GM12878 (cell line): ENCODE results near the gene PIEZO2. TPM values are rescaled to one million over a fixed set of nuclear protein-coding genes. Genes with fewer than 3 reads are reported as not detected.
A peak's percentile ranks its signal among the peaks of the same experiment; 100 is the strongest.

ENCODE experiments used
- ATAC-seq: fragments of 200-7000 bp; cut with Tn5 transposase; 3 replicates; pipeline ENCODE4 v1.9.1; 2020; ENCODE audit warnings: mild to moderate bottlenecking, moderate library complexity
- BruUV-seq: library from RNA; stranded (reverse); fragments of 400-500 nt; replicated peaks from 2 replicates; lab custom pipeline; 2021; lab: Mats Ljungman, UMichigan
- CTCF ChIA-PET: fragments of 300-600 bp; sonication (Branson Sonifier 250); formaldehyde crosslinking; extraction: SDS; loops from one replicate; lab custom pipeline; 2021; ENCODE audit warnings: inconsistent platforms; lab: Yijun Ruan, JAX
- POLR2A ChIA-PET: fragments of 350-600 bp; formaldehyde crosslinking; extraction: SDS; loops from one replicate; lab custom pipeline; 2021; ENCODE audit warnings: inconsistent platforms; lab: Charles Lee
- RAD21 ChIA-PET: fragments of 300-600 bp; sonication (Branson Sonifier 250); formaldehyde crosslinking; loops from one replicate; lab custom pipeline; 2023; ENCODE audit warnings: antibody characterized with exemption; ENCODE audit not compliant: unreplicated experiment; lab: Charles Lee
- SMC1A ChIA-PET: fragments of 300-600 bp; sonication (Branson Sonifier 250); formaldehyde crosslinking; loops from one replicate; lab custom pipeline; 2023; ENCODE audit not compliant: unreplicated experiment, uncharacterized antibody; lab: Charles Lee
- DNase-seq: peaks from one replicate; pipeline ENCODE4 v3.0.0-alpha.2; 2011; ENCODE audit warnings: low read depth, low spot score
- FAIRE-seq: peaks from 3 replicates; lab custom pipeline; 2011; peaks lifted over from hg19 to GRCh38; lab: Jason Lieb, UNC
- H2AFZ ChIP-seq: 2 replicates; pipeline ENCODE4 v1.6.0; 2011; ENCODE audit warnings: low read depth, low read length, control low read depth; ENCODE audit not compliant: control insufficient read depth
- H3K27ac ChIP-seq: 2 replicates; pipeline ENCODE4 v1.5.1; 2011; ENCODE audit warnings: control low read depth; ENCODE audit not compliant: control insufficient read depth, insufficient read depth
- H3K27me3 ChIP-seq, 2 experiments: replicated peaks in 1 of 2; 2 replicates each; pipeline versions ENCODE4 v1.6.0 to v1.6.1; 2011; ENCODE audit warnings: low read length in 1 of 2; ENCODE audit not compliant: control insufficient read depth in 2 of 2, insufficient read depth in 2 of 2
- H3K36me3 ChIP-seq, 2 experiments: 2 replicates each; pipeline ENCODE4 v1.5.1; 2011; ENCODE audit warnings: low read length in 1 of 2; ENCODE audit not compliant: control insufficient read depth in 2 of 2, insufficient read depth in 2 of 2
- H3K4me1 ChIP-seq: 2 replicates; pipeline ENCODE4 v1.6.1; 2011; ENCODE audit warnings: mild to moderate bottlenecking, low read length, moderate library complexity, mixed read lengths; ENCODE audit not compliant: control insufficient read depth, insufficient read depth
- H3K4me2 ChIP-seq: 2 replicates; pipeline ENCODE4 v1.6.0; 2011; ENCODE audit warnings: control low read depth; ENCODE audit not compliant: control insufficient read depth, insufficient read depth
- H3K4me3 ChIP-seq: fragments of 200-600 bp; sonication (generic); 2 replicates; pipeline ENCODE4 v1.5.1; 2016
- H3K79me2 ChIP-seq: 2 replicates; pipeline ENCODE4 v1.6.0; 2011; ENCODE audit warnings: low read length; ENCODE audit not compliant: control insufficient read depth, insufficient read depth
- H3K9ac ChIP-seq: 2 replicates; pipeline ENCODE4 v1.8.0; 2011; ENCODE audit warnings: low read length, control low read depth, mixed read lengths; ENCODE audit not compliant: control insufficient read depth, insufficient read depth
- H3K9me3 ChIP-seq: replicated peaks from 3 replicates; pipeline ENCODE4 v1.5.1; 2011; ENCODE audit warnings: mild to moderate bottlenecking, low read length; ENCODE audit not compliant: control insufficient read depth, insufficient read depth
- H4K20me1 ChIP-seq: 2 replicates; pipeline ENCODE4 v1.6.0; 2011; ENCODE audit not compliant: control insufficient read depth, insufficient read depth
- BRCA1 ChIP-seq: IDR thresholded peaks from 2 replicates; pipeline ENCODE4 v1.6.1; 2011; ENCODE audit warnings: low read depth, low read length, improper control_type of control experiment
- CEBPB ChIP-seq, 2 experiments: fragments of 150-350 bp in 1 of 2; IDR thresholded peaks; 2 replicates each; pipeline ENCODE4 v1.6.1; 2012 to 2014; ENCODE audit warnings: low read depth in 2 of 2, low read length in 2 of 2, borderline replicate concordance in 1 of 2, inconsistent platforms in 1 of 2
- CREB1 ChIP-seq: IDR thresholded peaks from 2 replicates; pipeline ENCODE4 v1.6.1; 2012; ENCODE audit warnings: low read depth, mild to moderate bottlenecking, inconsistent platforms
- CREM ChIP-seq: IDR thresholded peaks from 2 replicates; pipeline ENCODE4 v1.6.1; 2014; ENCODE audit warnings: antibody characterized with exemption, low read depth
- DPF2 ChIP-seq: fragments of 450-650 bp; IDR thresholded peaks from 2 replicates; pipeline ENCODE4 v1.6.1; 2017; ENCODE audit warnings: mild to moderate bottlenecking
- EED ChIP-seq: sonication (generic); IDR thresholded peaks from 2 replicates; pipeline ENCODE4 v1.6.1; 2016; ENCODE audit warnings: antibody characterized with exemption, low read depth
- ETV6 ChIP-seq, 2 experiments: fragments of 450-650 bp in 1 of 2; IDR thresholded peaks in 1 of 2; conservative IDR thresholded peaks in 1 of 2; 2 replicates each; pipeline ENCODE4 v1.6.1; 2014; ENCODE audit warnings: antibody characterized with exemption in 1 of 2, borderline replicate concordance in 1 of 2, low read depth in 1 of 2, mild to moderate bottlenecking in 1 of 2, moderate library complexity in 1 of 2
- FOXM1 ChIP-seq: IDR thresholded peaks from 2 replicates; pipeline ENCODE4 v1.6.1; 2012; ENCODE audit warnings: low read depth, mild to moderate bottlenecking, inconsistent platforms, low read length, moderate library complexity
- IKZF2 ChIP-seq, 2 experiments: fragments of 450-650 bp; IDR thresholded peaks; 2 replicates each; pipeline ENCODE4 v1.6.1; 2017; ENCODE audit warnings: mild to moderate bottlenecking in 2 of 2, moderate library complexity in 2 of 2
- IRF4 ChIP-seq: IDR thresholded peaks from 2 replicates; pipeline ENCODE4 v1.6.1; 2011; ENCODE audit warnings: low read depth, low read length
- RAD21 ChIP-seq: IDR thresholded peaks from 2 replicates; pipeline ENCODE4 v1.6.1; 2011; ENCODE audit warnings: mild to moderate bottlenecking, low read depth, low read length, moderate library complexity; ENCODE audit not compliant: insufficient read depth
- SMC3 ChIP-seq: IDR thresholded peaks from 2 replicates; pipeline ENCODE4 v1.6.1; 2011; ENCODE audit warnings: low read length, improper control_type of control experiment, borderline replicate concordance
- ZNF24 ChIP-seq: fragments of 450-650 bp; IDR thresholded peaks from 2 replicates; pipeline ENCODE4 v1.6.1; 2017; ENCODE audit warnings: antibody characterized with exemption, mild to moderate bottlenecking
- ZNF384 ChIP-seq: IDR thresholded peaks from 2 replicates; pipeline ENCODE4 v1.6.1; 2012; ENCODE audit warnings: low read depth, mild to moderate bottlenecking, low read length, improper control_type of control experiment, borderline replicate concordance
- WGBS: methylation state at CpG from one replicate; pipeline ENCODE4 v1.1.6; 2016; ENCODE audit warnings: low lambda C conversion rate; ENCODE audit not compliant: insufficient replicate concordance, insufficient coverage; ENCODE audit errors: missing lambda C conversion rate; 5-methylcytosine and 5-hydroxymethylcytosine counted together
- in situ Hi-C: fragments of 300-500 bp; cut with MboI; formaldehyde crosslinking; loops from 9 replicates; pipeline ENCODE4 v1.14.3; 2018; ENCODE audit warnings: mixed read lengths
- intact Hi-C: fragments of 100-400 bp; cut with micrococcal nuclease; formaldehyde crosslinking; loops from one replicate; pipeline ENCODE4 v1.14.2; 2022; ENCODE audit not compliant: unreplicated experiment
- polyA plus RNA-seq, 11 experiments: library from polyadenylated mRNA; depleted of rRNA in 4 of 11; unstranded in 6 of 11; stranded (reverse) in 5 of 11; fragments of >200 nt; fragmentation: Nextera tagmentation in 4 of 11; fragmentation: Illumina TruSeq in 1 of 11; extraction: Ambion mirVana in 4 of 11; extraction: Trizol in 1 of 11; gene quantifications; 1 replicate in 1 of 11; 2 replicates in 10 of 11; pipeline versions ENCODE4 v1.2.1 to v1.2.3, GENCODE V29; 2011 to 2016; ENCODE audit warnings: inconsistent platforms in 2 of 11, missing spikeins in 2 of 11, low read depth in 1 of 11
- total RNA-seq, 4 experiments: library from RNA; depleted of rRNA in 3 of 4; stranded (reverse); fragments of >200 nt in 3 of 4; fragmentation: Illumina TruSeq in 1 of 4; extraction: Trizol in 1 of 4; gene quantifications; 2 replicates each; pipeline versions ENCODE4 v1.2.1 to v1.2.3, GENCODE V29; 2013 to 2021
- TF ChIP-seq, protein P1 (sequence below): fragments of 450-650 bp; conservative IDR thresholded peaks from 2 replicates; pipeline ENCODE4 v1.6.1; 2017; ENCODE audit warnings: mild to moderate bottlenecking, moderate library complexity
- TF ChIP-seq, protein P2 (sequence below): IDR thresholded peaks from 2 replicates; pipeline ENCODE4 v1.6.1; 2012; ENCODE audit warnings: low read length, inconsistent platforms
- TF ChIP-seq, protein P3 (sequence below): fragments of 450-650 bp; IDR thresholded peaks from 2 replicates; pipeline ENCODE4 v1.6.1; 2017; ENCODE audit warnings: borderline replicate concordance

Gene PIEZO2
- total and polyA plus RNA-seq, 10 of the 15 experiments (the other 5 are each of a cell fraction or from before 2014, with no cell fraction given): 6.7 to 42.3 (median 27.4) TPM

DNA sequence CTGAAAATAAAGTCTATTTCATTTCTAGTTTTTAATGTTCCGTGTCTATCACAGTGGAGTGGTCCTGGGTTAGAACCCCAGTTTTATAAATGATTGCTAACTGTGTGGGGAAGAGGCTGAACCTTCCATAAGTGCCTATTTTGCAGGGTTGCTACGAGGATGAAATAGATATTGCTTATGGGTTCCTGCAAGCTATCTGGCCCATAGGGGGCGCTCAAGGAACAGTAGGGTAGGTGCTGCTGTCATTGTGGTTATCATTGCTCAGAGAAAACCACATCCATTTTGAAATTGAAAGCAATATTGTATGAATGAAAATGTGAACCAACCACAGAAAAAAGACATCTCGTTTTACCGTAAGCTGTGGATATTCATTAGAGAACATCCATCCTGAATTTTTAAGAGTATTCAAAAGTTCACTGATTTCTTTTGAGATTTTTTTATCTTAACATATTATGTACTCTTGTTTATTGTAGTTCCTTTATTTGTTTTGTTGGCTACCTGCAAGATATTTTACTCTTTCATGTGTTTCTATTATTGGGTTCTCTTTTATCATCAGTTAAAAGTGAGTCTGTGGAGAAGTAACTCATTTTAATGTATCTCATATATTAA lies 362.0 kb downstream of the PIEZO2 start:
- WGBS: 2% methylated on average over 5 of the region's 5 CpGs
- ChIA-PET CTCF (interaction anchor here (0.7 to 8.6 kb wide), 35 partner anchors 8 to 524 kb away, joined by 3 to 108 read pairs (median 5); no protein-coding TSS in a partner anchor), SMC1A (interaction anchor here (0.7 to 9.0 kb wide), 19 partner anchors 8 to 376 kb away, joined by 3 to 120 read pairs (median 5); partner anchors contain the start of gene PIEZO2), POLR2A (interaction anchor here (0.7 to 1.8 kb wide), 3 partner anchors 12 to 270 kb away, joined by 4 to 6 read pairs (median 6); no protein-coding TSS in a partner anchor), RAD21 (interaction anchor here (1.0 to 5.8 kb wide), 16 partner anchors 19 to 375 kb away, joined by 3 to 45 read pairs (median 4); no protein-coding TSS in a partner anchor)
- Histone ChIP-seq H3K9ac (no peak overlapping the region), H3K9me3 (no peaks in the 10 kb centered on the region), H3K4me3 (no peak overlapping the region), H3K27ac (no peak overlapping the region), H3K4me1 (no peaks in the 10 kb centered on the region; the same call in 1 of the 2 replicates), H3K4me2 (no peak overlapping the region), H2AFZ (no peak overlapping the region), H4K20me1 (no peaks in the 10 kb centered on the region), H3K36me3 (peaks cover 0 to 9% of the 10 kb centered on the region in 2 experiments; a peak in 1 of 4 replicates), H3K27me3 (no peaks in the 10 kb centered on the region), H3K79me2 (no peaks in the 10 kb centered on the region)
- in situ Hi-C loops: loop anchor here (5.0 to 10.0 kb wide), 2 partner anchors 370 to 727 kb away; no protein-coding TSS in a partner anchor
- ATAC-seq (peak; percentile 96), DNase-seq (peak; percentile 77), FAIRE-seq (peak; percentile 23)
- no TSS peak for BruUV-seq
- intact Hi-C loops: loop anchor here (1.0 to 10.0 kb wide), 5 partner anchors 63 to 367 kb away; no protein-coding TSS in a partner anchor
- 0 out of 2 replicates have a peak, but pooled peaks have one; percentile 9 for TF ChIP-seq ZNF24
- TF ChIP-seq, protein P1, sequence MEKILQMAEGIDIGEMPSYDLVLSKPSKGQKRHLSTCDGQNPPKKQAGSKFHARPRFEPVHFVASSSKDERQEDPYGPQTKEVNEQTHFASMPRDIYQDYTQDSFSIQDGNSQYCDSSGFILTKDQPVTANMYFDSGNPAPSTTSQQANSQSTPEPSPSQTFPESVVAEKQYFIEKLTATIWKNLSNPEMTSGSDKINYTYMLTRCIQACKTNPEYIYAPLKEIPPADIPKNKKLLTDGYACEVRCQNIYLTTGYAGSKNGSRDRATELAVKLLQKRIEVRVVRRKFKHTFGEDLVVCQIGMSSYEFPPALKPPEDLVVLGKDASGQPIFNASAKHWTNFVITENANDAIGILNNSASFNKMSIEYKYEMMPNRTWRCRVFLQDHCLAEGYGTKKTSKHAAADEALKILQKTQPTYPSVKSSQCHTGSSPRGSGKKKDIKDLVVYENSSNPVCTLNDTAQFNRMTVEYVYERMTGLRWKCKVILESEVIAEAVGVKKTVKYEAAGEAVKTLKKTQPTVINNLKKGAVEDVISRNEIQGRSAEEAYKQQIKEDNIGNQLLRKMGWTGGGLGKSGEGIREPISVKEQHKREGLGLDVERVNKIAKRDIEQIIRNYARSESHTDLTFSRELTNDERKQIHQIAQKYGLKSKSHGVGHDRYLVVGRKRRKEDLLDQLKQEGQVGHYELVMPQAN: no peak
- TF ChIP-seq ZNF384: no peak
- no peak for TF ChIP-seq BRCA1
- TF ChIP-seq, protein P2, sequence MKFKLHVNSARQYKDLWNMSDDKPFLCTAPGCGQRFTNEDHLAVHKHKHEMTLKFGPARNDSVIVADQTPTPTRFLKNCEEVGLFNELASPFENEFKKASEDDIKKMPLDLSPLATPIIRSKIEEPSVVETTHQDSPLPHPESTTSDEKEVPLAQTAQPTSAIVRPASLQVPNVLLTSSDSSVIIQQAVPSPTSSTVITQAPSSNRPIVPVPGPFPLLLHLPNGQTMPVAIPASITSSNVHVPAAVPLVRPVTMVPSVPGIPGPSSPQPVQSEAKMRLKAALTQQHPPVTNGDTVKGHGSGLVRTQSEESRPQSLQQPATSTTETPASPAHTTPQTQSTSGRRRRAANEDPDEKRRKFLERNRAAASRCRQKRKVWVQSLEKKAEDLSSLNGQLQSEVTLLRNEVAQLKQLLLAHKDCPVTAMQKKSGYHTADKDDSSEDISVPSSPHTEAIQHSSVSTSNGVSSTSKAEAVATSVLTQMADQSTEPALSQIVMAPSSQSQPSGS: peak; percentile 74; the same call in 1 of the 2 replicates
- TF ChIP-seq, protein P3, sequence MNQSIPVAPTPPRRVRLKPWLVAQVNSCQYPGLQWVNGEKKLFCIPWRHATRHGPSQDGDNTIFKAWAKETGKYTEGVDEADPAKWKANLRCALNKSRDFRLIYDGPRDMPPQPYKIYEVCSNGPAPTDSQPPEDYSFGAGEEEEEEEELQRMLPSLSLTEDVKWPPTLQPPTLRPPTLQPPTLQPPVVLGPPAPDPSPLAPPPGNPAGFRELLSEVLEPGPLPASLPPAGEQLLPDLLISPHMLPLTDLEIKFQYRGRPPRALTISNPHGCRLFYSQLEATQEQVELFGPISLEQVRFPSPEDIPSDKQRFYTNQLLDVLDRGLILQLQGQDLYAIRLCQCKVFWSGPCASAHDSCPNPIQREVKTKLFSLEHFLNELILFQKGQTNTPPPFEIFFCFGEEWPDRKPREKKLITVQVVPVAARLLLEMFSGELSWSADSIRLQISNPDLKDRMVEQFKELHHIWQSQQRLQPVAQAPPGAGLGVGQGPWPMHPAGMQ: no peak
- TF ChIP-seq DPF2: no peak
- TF ChIP-seq CEBPB (IDR thresholded peaks at IDR 0.05; ENCODE audit: borderline replicate concordance in 1 of 2, low read depth in 2 of 2, low read length in 2 of 2): 0 out of 4 replicates have a peak, but pooled peaks of 1 of the 2 experiments have one; percentile 37
- peak; percentile 57; the same call in 1 of the 2 replicates for TF ChIP-seq IRF4
- peak in 1 of 2 experiments; percentile 15; a peak in 2 of 4 replicates for TF ChIP-seq IKZF2 (IDR thresholded peaks at IDR 0.05)
- peak; percentile 88 for TF ChIP-seq RAD21
- peak; percentile 81 for TF ChIP-seq FOXM1
- peak; percentile 68 for TF ChIP-seq SMC3
- peak; percentile 57 for TF ChIP-seq CREM
- TF ChIP-seq EED: no peak
- peak in 1 of 2 experiments; percentile 33; a peak in 1 of 4 replicates for TF ChIP-seq ETV6 (conservative IDR thresholded peaks at IDR 0.05 in 1 of 2, IDR thresholded peaks at IDR 0.05 in 1 of 2; ENCODE audit: borderline replicate concordance in 1 of 2, low read depth in 1 of 2)
- TF ChIP-seq CREB1: peak; percentile 59; the same call in 1 of the 2 replicates
